H1 (cell line): ENCODE measurements around the gene CAMK2D. TPM values are rescaled to one million over a fixed set of nuclear protein-coding genes. Genes with fewer than 3 reads are reported as not detected.

Experiments
- BACH1 ChIP-seq: IDR thresholded peaks from 2 replicates; pipeline ENCODE4 v1.6.1; 2012; ENCODE audit warnings: low read length, improper control_type of control experiment
- CHD7 ChIP-seq: fragments of 300-600 bp; sonication (generic); IDR thresholded peaks from 2 replicates; pipeline ENCODE4 v1.7.1; 2012; ENCODE audit warnings: low read length, moderate library complexity, mild to moderate bottlenecking, inconsistent platforms; ENCODE audit not compliant: insufficient replicate concordance
- CTCF ChIP-seq, 3 experiments: IDR thresholded peaks; 1 replicate in 2 of 3; 2 replicates in 1 of 3; pipeline versions ENCODE4 v1.5.1 to v1.6.1; 2011; ENCODE audit warnings: low read length in 3 of 3, mild to moderate bottlenecking in 3 of 3, inconsistent platforms in 2 of 3, low read depth in 1 of 3, moderate library complexity in 1 of 3; ENCODE audit not compliant: insufficient read depth in 1 of 3; ENCODE audit errors: control extremely low read depth in 1 of 3
- E2F6 ChIP-seq: IDR thresholded peaks from 2 replicates; pipeline ENCODE4 v1.6.1; 2012; ENCODE audit warnings: inconsistent platforms
- PHF8 ChIP-seq: fragments of 200-600 bp; sonication (generic); conservative IDR thresholded peaks from 2 replicates; pipeline ENCODE4 v1.7.1; 2012; ENCODE audit warnings: low read depth, mild to moderate bottlenecking, inconsistent platforms, low read length, moderate library complexity
- POLR2A ChIP-seq, 2 experiments: IDR thresholded peaks; 1 replicate in 1 of 2; 2 replicates in 1 of 2; pipeline ENCODE4 v1.6.1; 2011; ENCODE audit warnings: low read depth in 2 of 2, low read length in 2 of 2, mild to moderate bottlenecking in 2 of 2; ENCODE audit errors: control extremely low read depth in 1 of 2
- RAD21 ChIP-seq, 2 experiments: IDR thresholded peaks in 1 of 2; conservative IDR thresholded peaks in 1 of 2; 2 replicates each; pipeline ENCODE4 v1.6.1; 2011; ENCODE audit warnings: low read depth in 2 of 2, low read length in 2 of 2, improper control_type of control experiment in 1 of 2, inconsistent platforms in 1 of 2, mild to moderate bottlenecking in 1 of 2, moderate library complexity in 1 of 2
- TAF7 ChIP-seq: optimal IDR thresholded peaks from 2 replicates; pipeline ENCODE3; 2011; ENCODE audit warnings: low read depth, mild to moderate bottlenecking, inconsistent platforms, low read length, moderate library complexity, borderline replicate concordance
- polyA plus RNA-seq, 7 experiments: library from polyadenylated mRNA; depleted of rRNA in 3 of 7; stranded (reverse) in 5 of 7; unstranded in 2 of 7; fragments of >200 nt in 5 of 7; fragments of 200-250 nt in 2 of 7; gene quantifications; 1 replicate in 5 of 7; 2 replicates in 1 of 7; 4 replicates in 1 of 7; pipeline versions ENCODE4 v1.2.1 to v1.2.3, GENCODE V29; 2011 to 2013; ENCODE audit warnings: missing spikeins in 2 of 7, mixed read lengths in 2 of 7
- total RNA-seq: library from RNA; stranded (reverse); fragmentation: NEBNext Ultra II Directional; extraction: Animal tissue kit (Norgen Biotek cat#: 25700); gene quantifications from 2 replicates; pipeline ENCODE4 v1.2.1, GENCODE V29; 2021

CAMK2D gene
- total and polyA plus RNA-seq, 2 of the 8 experiments (the other 6 are each of a cell fraction or from before 2014, with no cell fraction given), result 3.2 to 7.0 TPM

GRCh38 chr4:113665036-113665435, 96.5 kb downstream of the CAMK2D start (continued):
- TF ChIP-seq CHD7 (no peak), BACH1 (no peak), E2F6 (no peak), PHF8 (no peak), POLR2A (IDR thresholded peaks at IDR 0.05; ENCODE audit: control extremely low read depth in 1 of 2, low read depth in 2 of 2, low read length in 2 of 2) (no peak), TAF7 (no peak), CTCF (IDR thresholded peaks at IDR 0.05; ENCODE audit: control extremely low read depth in 1 of 3, insufficient read depth in 1 of 3, low read depth in 1 of 3, low read length in 3 of 3) (no peak), RAD21 (IDR thresholded peaks at IDR 0.05 in 1 of 2, conservative IDR thresholded peaks at IDR 0.05 in 1 of 2; ENCODE audit: low read depth in 2 of 2, low read length in 2 of 2) (no peak)
